ENCODE measurements around the gene DEFB114. TPM values are rescaled to one million over a fixed set of nuclear protein-coding genes. Genes with fewer than 3 reads are reported as not detected.

The DEFB114 gene
- total RNA-seq, 4 donors from 2014 or later: not detected

DNA sequence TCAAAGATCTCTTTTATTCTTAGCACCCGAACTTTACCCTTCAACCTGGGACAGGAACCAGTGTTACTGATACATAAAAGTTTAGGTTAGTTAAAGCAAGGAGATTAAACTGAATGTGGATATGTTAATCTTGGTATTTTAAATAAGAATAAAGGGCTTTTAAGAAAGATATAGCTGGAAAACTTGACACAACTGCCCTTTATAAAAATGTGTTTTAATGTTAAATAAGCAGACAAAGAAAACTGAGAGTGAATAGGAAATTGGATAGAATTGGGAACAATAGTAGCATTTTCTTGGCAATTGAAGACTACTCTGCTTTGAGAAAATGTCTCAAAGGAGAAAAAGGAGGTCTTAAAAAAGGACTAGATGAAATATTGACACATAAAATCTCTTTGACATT, 51.8 kb downstream of the DEFB114 start:
- TF ChIP-seq POLR2A (IDR thresholded peaks at IDR 0.05): no peak
- TF ChIP-seq, protein P1, sequence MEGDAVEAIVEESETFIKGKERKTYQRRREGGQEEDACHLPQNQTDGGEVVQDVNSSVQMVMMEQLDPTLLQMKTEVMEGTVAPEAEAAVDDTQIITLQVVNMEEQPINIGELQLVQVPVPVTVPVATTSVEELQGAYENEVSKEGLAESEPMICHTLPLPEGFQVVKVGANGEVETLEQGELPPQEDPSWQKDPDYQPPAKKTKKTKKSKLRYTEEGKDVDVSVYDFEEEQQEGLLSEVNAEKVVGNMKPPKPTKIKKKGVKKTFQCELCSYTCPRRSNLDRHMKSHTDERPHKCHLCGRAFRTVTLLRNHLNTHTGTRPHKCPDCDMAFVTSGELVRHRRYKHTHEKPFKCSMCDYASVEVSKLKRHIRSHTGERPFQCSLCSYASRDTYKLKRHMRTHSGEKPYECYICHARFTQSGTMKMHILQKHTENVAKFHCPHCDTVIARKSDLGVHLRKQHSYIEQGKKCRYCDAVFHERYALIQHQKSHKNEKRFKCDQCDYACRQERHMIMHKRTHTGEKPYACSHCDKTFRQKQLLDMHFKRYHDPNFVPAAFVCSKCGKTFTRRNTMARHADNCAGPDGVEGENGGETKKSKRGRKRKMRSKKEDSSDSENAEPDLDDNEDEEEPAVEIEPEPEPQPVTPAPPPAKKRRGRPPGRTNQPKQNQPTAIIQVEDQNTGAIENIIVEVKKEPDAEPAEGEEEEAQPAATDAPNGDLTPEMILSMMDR (IDR thresholded peaks at IDR 0.05): no peak
- WGBS, 2 donors: 82 to 85% methylated on average over 1 of the region's 1 CpG
- no peak overlapping the region for H3K4me3 ChIP-seq (ENCODE audit: low read depth, poor library complexity, severe bottlenecking)
- DNase-seq (ENCODE audit: low spot score in 2 of 2): no peak
- intact Hi-C loops (cut with DNase I; ENCODE audit: low total_unique reads): no loop called here

DNA sequence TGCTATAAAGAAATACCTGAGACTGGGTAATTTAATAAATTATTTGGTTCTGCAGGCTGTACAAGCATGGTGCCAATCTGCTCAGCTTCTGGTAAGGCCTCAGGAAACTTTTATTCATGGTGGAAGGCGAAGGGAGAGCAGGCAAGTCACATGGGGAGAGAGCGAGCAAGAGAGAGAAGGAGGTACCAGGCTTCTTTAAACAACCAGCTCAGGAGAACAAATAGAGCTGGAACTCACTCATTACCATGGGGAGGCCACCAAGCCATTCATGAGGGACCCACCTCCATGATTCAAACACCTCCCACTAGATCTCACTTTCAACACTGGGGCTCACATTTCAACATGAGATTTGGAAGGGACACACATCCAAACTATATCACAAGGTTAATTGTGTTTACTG, 52.7 kb downstream of the DEFB114 start:
- no peak overlapping the region for H3K4me3 ChIP-seq (ENCODE audit: low read depth, poor library complexity, severe bottlenecking)
- TF ChIP-seq, protein P1 (IDR thresholded peaks at IDR 0.05): no peak
- TF ChIP-seq POLR2A (IDR thresholded peaks at IDR 0.05): no peak
- WGBS, 2 donors: 72 to 88% methylated on average over 2 of the region's 2 CpGs
- DNase-seq (ENCODE audit: low spot score in 2 of 2): no peak
- intact Hi-C loops (cut with DNase I; ENCODE audit: low total_unique reads): no loop called here

Other genes with a start within 250 kb of the DEFB114 start
- 10 to 100 TPM in 1 of 4 donors, 1 to 10 TPM in 3; 4.1 to 17.0 (median 5.9) TPM for gene CRISP3, start 219.8 kb downstream of the DEFB114 start, total RNA-seq
- not detected for gene PGK2, start 176.9 kb downstream of the DEFB114 start, total RNA-seq
- gene CRISP1, start 97.6 kb downstream of the DEFB114 start, total RNA-seq: not detected
- not detected for gene DEFB113, start 5.5 kb upstream of the DEFB114 start, total RNA-seq
- gene DEFB110, start 57.8 kb upstream of the DEFB114 start, total RNA-seq: not detected
- gene DEFB112, start 85.8 kb upstream of the DEFB114 start, total RNA-seq: not detected

Data from lower leg skin (tissue), 4 donors.